Neural progenitor cell (in vitro differentiated cells): ENCODE measurements around the gene TTC1. TPM values are rescaled to one million over a fixed set of nuclear protein-coding genes. Genes with fewer than 3 reads are reported as not detected.

Experiments used
- DNase-seq: peaks from one replicate; pipeline ENCODE4 v3.0.0-alpha.2; 2016; ENCODE audit warnings: low spot score
- H2AFZ ChIP-seq: fragments of 200-600 bp; sonication (generic); replicated peaks from 2 replicates; pipeline ENCODE4 v1.6.1; 2016; ENCODE audit warnings: antibody characterized with exemption
- H3F3A ChIP-seq: fragments of 200-600 bp; sonication (generic); 2 replicates; pipeline ENCODE4 v1.6.1; 2016; ENCODE audit warnings: antibody characterized with exemption, low read depth
- H3K27ac ChIP-seq: fragments of 200-600 bp; sonication (generic); 2 replicates; pipeline ENCODE4 v1.5.1; 2016; ENCODE audit warnings: mild to moderate bottlenecking
- H3K27me3 ChIP-seq: fragments of 200-600 bp; sonication (generic); 2 replicates; pipeline ENCODE4 v1.6.1; 2016; ENCODE audit warnings: mild to moderate bottlenecking, moderate library complexity
- H3K36me3 ChIP-seq: fragments of 200-600 bp; sonication (generic); 2 replicates; pipeline ENCODE4 v1.5.1; 2016
- H3K4me1 ChIP-seq: fragments of 200-600 bp; sonication (generic); 2 replicates; pipeline ENCODE4 v1.6.1; 2016; ENCODE audit warnings: mixed run types
- H3K4me2 ChIP-seq: fragments of 200-600 bp; sonication (generic); 2 replicates; pipeline ENCODE4 v1.6.1; 2016
- H3K4me3 ChIP-seq: fragments of 200-600 bp; sonication (generic); 2 replicates; pipeline ENCODE4 v1.5.1; 2016
- H3K79me2 ChIP-seq: fragments of 200-600 bp; sonication (generic); 2 replicates; pipeline ENCODE4 v1.6.1; 2016; ENCODE audit warnings: low read depth
- H3K9ac ChIP-seq: fragments of 200-600 bp; sonication (generic); 2 replicates; pipeline ENCODE4 v1.6.1; 2016
- H3K9me3 ChIP-seq: fragments of 200-600 bp; sonication (generic); 2 replicates; pipeline ENCODE4 v1.5.1; 2016; ENCODE audit warnings: low read depth
- H4K20me1 ChIP-seq: fragments of 200-600 bp; sonication (generic); 2 replicates; pipeline ENCODE4 v1.6.1; 2016; ENCODE audit warnings: low read depth
- H3K27ac Mint-ChIP-seq: 3 replicates; pipeline ENCODE4 v1.8.0; 2021; ENCODE audit warnings: mixed read lengths
- H3K27me3 Mint-ChIP-seq: 2 replicates; pipeline ENCODE4 v1.8.0; 2022; ENCODE audit warnings: low read depth, mild to moderate bottlenecking, inconsistent platforms, moderate library complexity, mixed read lengths; ENCODE audit not compliant: insufficient read depth
- H3K36me3 Mint-ChIP-seq: 3 replicates; pipeline ENCODE4 v1.8.0; 2021; ENCODE audit warnings: mixed read lengths
- H3K4me1 Mint-ChIP-seq: 3 replicates; pipeline ENCODE4 v1.8.0; 2021; ENCODE audit warnings: mixed read lengths
- H3K4me3 Mint-ChIP-seq: 3 replicates; pipeline ENCODE4 v1.8.0; 2021; ENCODE audit warnings: mild to moderate bottlenecking, moderate library complexity, mixed read lengths
- H3K9me3 Mint-ChIP-seq: 3 replicates; pipeline ENCODE4 v1.8.0; 2020; ENCODE audit warnings: mixed read lengths
- EZH2 ChIP-seq: fragments of 200-600 bp; sonication (generic); IDR thresholded peaks from 2 replicates; pipeline ENCODE4 v1.6.1; 2017; ENCODE audit warnings: antibody characterized with exemption, mild to moderate bottlenecking, moderate library complexity
- EZH2phosphoT487 ChIP-seq: fragments of 200-600 bp; sonication (generic); IDR thresholded peaks from 2 replicates; pipeline ENCODE4 v1.6.1; 2017; ENCODE audit warnings: antibody characterized with exemption
- total RNA-seq: library from RNA; depleted of rRNA; stranded (reverse); fragments of >200 nt; gene quantifications from 2 replicates; pipeline ENCODE4 v1.2.3, GENCODE V29; 2015; ENCODE audit warnings: low replicate concordance
- TF ChIP-seq, protein P1 (sequence below): fragments of 200-600 bp; sonication (generic); IDR thresholded peaks from 2 replicates; pipeline ENCODE4 v1.5.1; 2017; ENCODE audit warnings: antibody characterized with exemption, mild to moderate bottlenecking

The TTC1 gene
- total RNA-seq, 1 donor from 2014 or later: 50.0 TPM

DNA sequence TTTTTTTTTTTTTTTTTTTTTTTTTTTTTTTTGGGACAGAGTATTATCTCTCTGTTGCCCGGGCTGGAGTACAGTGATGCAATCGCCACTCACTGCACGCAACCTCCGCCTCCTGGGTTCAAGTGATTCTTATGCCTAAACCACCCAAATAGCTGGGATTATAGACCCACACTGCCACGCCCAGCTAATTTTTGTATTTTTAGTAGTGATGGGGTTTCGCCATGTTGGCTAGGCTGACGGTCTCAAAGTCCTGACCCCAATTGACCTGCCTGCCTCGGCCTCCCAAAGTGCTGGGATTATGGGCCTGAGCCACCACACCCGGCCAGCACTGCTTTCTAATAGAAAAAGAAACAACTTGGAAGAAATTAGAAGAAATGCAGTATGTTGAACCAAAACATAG is 39.2 kb downstream of the TTC1 start:
- Histone ChIP-seq H3K4me2 (no peak overlapping the region), H3K79me2 (no peaks in the 10 kb centered on the region), H3K4me3 (no peak overlapping the region), H3K4me1 (no peaks in the 10 kb centered on the region), H3K36me3 (peaks cover 5% of the 10 kb centered on the region), H3K9ac (no peak overlapping the region), H3F3A (no peaks in the 10 kb centered on the region), H4K20me1 (no peaks in the 10 kb centered on the region), H3K27me3 (no peaks in the 10 kb centered on the region), H3K27ac (no peak overlapping the region), H3K9me3 (no peaks in the 10 kb centered on the region), H2AFZ (no peak overlapping the region)
- peaks cover 25% of the 10 kb centered on the region for H3K36me3 Mint-ChIP-seq
- no peak for TF ChIP-seq EZH2
- no peak for TF ChIP-seq EZH2phosphoT487
- TF ChIP-seq, protein P1, sequence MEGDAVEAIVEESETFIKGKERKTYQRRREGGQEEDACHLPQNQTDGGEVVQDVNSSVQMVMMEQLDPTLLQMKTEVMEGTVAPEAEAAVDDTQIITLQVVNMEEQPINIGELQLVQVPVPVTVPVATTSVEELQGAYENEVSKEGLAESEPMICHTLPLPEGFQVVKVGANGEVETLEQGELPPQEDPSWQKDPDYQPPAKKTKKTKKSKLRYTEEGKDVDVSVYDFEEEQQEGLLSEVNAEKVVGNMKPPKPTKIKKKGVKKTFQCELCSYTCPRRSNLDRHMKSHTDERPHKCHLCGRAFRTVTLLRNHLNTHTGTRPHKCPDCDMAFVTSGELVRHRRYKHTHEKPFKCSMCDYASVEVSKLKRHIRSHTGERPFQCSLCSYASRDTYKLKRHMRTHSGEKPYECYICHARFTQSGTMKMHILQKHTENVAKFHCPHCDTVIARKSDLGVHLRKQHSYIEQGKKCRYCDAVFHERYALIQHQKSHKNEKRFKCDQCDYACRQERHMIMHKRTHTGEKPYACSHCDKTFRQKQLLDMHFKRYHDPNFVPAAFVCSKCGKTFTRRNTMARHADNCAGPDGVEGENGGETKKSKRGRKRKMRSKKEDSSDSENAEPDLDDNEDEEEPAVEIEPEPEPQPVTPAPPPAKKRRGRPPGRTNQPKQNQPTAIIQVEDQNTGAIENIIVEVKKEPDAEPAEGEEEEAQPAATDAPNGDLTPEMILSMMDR: no peak
- no peak overlapping the region for H3K4me3 Mint-ChIP-seq
- no peaks in the 10 kb centered on the region for H3K9me3 Mint-ChIP-seq
- H3K4me1 Mint-ChIP-seq: no peaks in the 10 kb centered on the region
- H3K27ac Mint-ChIP-seq: no peak overlapping the region
- no peak for DNase-seq
- peaks cover 2% of the 10 kb centered on the region for H3K27me3 Mint-ChIP-seq

GRCh38 chr5:160049099-160049498 is 40.2 kb downstream of the TTC1 start:
- H3K4me1 ChIP-seq: no peaks in the 10 kb centered on the region
- H3F3A ChIP-seq: no peaks in the 10 kb centered on the region
- DNase-seq: no peak
- Mint-ChIP-seq H3K27me3 (peaks cover 2% of the 10 kb centered on the region), H3K4me1 (no peaks in the 10 kb centered on the region), H3K27ac (peak overlapping the region; percentile 84), H3K4me3 (no peak overlapping the region), H3K36me3 (peaks cover 31% of the 10 kb centered on the region), H3K9me3 (no peaks in the 10 kb centered on the region)
- H3K27ac ChIP-seq: no peak overlapping the region
- H4K20me1 ChIP-seq: no peaks in the 10 kb centered on the region
- H3K4me3 ChIP-seq: no peak overlapping the region
- H2AFZ ChIP-seq: no peak overlapping the region
- H3K9me3 ChIP-seq: no peaks in the 10 kb centered on the region
- H3K4me2 ChIP-seq: no peak overlapping the region
- TF ChIP-seq EZH2phosphoT487 (no peak), EZH2 (no peak)
- TF ChIP-seq, protein P1: no peak
- no peaks in the 10 kb centered on the region for H3K79me2 ChIP-seq
- no peak overlapping the region for H3K9ac ChIP-seq
- no peaks in the 10 kb centered on the region for H3K27me3 ChIP-seq
- H3K36me3 ChIP-seq: peaks cover 5% of the 10 kb centered on the region

DNA sequence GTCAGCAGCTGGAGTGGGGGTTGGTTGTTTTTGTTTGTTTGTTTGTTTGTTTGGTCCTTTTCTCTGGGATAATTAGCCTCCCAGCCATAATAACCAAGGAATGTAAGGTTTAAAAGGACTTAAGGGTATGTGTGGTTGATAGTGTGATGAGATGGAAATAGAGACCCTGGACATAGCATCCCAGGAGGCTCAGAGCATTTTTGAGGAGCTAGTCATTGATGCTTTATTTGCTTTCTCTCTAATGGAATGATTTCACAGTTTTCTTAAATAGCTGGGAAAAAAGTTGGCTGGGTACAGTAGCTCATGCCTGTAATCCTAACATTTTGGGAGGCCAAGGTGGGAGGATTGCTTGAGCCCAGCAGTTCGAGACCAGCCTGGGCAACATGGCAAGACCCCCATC is 45.1 kb downstream of the TTC1 start:
- Histone ChIP-seq H3K27me3 (no peaks in the 10 kb centered on the region), H3K9me3 (no peaks in the 10 kb centered on the region), H3K4me3 (no peak overlapping the region), H3K4me2 (no peak overlapping the region), H4K20me1 (no peaks in the 10 kb centered on the region), H3K9ac (no peak overlapping the region), H3F3A (no peaks in the 10 kb centered on the region), H2AFZ (no peak overlapping the region), H3K79me2 (no peaks in the 10 kb centered on the region), H3K4me1 (no peaks in the 10 kb centered on the region), H3K27ac (no peak overlapping the region), H3K36me3 (peaks cover 5% of the 10 kb centered on the region)
- peaks cover 37% of the 10 kb centered on the region for H3K36me3 Mint-ChIP-seq
- H3K27ac Mint-ChIP-seq: no peak overlapping the region
- H3K4me1 Mint-ChIP-seq: no peaks in the 10 kb centered on the region
- H3K4me3 Mint-ChIP-seq: no peak overlapping the region
- no peak for DNase-seq
- TF ChIP-seq, protein P1: no peak
- no peak for TF ChIP-seq EZH2phosphoT487
- TF ChIP-seq EZH2: no peak
- no peaks in the 10 kb centered on the region for H3K27me3 Mint-ChIP-seq
- H3K9me3 Mint-ChIP-seq: peaks cover 9% of the 10 kb centered on the region
